ENCODE data around the gene ABI2.

- TF ChIP-seq, protein P1, sequence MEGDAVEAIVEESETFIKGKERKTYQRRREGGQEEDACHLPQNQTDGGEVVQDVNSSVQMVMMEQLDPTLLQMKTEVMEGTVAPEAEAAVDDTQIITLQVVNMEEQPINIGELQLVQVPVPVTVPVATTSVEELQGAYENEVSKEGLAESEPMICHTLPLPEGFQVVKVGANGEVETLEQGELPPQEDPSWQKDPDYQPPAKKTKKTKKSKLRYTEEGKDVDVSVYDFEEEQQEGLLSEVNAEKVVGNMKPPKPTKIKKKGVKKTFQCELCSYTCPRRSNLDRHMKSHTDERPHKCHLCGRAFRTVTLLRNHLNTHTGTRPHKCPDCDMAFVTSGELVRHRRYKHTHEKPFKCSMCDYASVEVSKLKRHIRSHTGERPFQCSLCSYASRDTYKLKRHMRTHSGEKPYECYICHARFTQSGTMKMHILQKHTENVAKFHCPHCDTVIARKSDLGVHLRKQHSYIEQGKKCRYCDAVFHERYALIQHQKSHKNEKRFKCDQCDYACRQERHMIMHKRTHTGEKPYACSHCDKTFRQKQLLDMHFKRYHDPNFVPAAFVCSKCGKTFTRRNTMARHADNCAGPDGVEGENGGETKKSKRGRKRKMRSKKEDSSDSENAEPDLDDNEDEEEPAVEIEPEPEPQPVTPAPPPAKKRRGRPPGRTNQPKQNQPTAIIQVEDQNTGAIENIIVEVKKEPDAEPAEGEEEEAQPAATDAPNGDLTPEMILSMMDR (IDR thresholded peaks at IDR 0.05; ENCODE audit: low read depth, low read length) = no peak
- TF ChIP-seq POLR2A (IDR thresholded peaks at IDR 0.05; ENCODE audit: extremely low read depth, insufficient read length) = no peak
- no peak for TF ChIP-seq MAX (IDR thresholded peaks at IDR 0.05; ENCODE audit: low read depth, low read length)
Observed at GRCh38 chr2:203286532-203286931, 41.7 kb upstream of the ABI2 start.

All from NB4 (cell line).